Activated CD8-positive, alpha-beta memory T cell treated with anti-CD3 and anti-CD28 coated beads, Interleukin-2, amount 50 U/mL, for 1 hour (primary cell): Measurements from ENCODE around the gene KIAA0232.

ENCODE experiments used
- DNase-seq: peaks from one replicate; pipeline ENCODE4 v3.0.0-alpha.2; 2020; ENCODE audit errors: extremely low read depth

The KIAA0232 gene, protein sequence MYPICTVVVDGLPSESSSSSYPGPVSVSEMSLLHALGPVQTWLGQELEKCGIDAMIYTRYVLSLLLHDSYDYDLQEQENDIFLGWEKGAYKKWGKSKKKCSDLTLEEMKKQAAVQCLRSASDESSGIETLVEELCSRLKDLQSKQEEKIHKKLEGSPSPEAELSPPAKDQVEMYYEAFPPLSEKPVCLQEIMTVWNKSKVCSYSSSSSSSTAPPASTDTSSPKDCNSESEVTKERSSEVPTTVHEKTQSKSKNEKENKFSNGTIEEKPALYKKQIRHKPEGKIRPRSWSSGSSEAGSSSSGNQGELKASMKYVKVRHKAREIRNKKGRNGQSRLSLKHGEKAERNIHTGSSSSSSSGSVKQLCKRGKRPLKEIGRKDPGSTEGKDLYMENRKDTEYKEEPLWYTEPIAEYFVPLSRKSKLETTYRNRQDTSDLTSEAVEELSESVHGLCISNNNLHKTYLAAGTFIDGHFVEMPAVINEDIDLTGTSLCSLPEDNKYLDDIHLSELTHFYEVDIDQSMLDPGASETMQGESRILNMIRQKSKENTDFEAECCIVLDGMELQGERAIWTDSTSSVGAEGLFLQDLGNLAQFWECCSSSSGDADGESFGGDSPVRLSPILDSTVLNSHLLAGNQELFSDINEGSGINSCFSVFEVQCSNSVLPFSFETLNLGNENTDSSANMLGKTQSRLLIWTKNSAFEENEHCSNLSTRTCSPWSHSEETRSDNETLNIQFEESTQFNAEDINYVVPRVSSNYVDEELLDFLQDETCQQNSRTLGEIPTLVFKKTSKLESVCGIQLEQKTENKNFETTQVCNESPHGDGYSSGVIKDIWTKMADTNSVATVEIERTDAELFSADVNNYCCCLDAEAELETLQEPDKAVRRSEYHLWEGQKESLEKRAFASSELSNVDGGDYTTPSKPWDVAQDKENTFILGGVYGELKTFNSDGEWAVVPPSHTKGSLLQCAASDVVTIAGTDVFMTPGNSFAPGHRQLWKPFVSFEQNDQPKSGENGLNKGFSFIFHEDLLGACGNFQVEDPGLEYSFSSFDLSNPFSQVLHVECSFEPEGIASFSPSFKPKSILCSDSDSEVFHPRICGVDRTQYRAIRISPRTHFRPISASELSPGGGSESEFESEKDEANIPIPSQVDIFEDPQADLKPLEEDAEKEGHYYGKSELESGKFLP (N-terminal part only)

GRCh38 chr4:6782147-6782845 lies at the start of gene KIAA0232:
KIAA0232 (plus strand) TSS chr4:6782727; CDS start chr4:6824454, 41,727 bp downstream.
- DNase-seq, result peak; percentile 69

GRCh38 chr4:6733358-6734164 lies 49.0 kb upstream of the KIAA0232 start:
- DNase-seq, result no peak

GRCh38 chr4:6734165-6734786 lies 48.3 kb upstream of the KIAA0232 start:
- no peak for DNase-seq

GRCh38 chr4:6739920-6740319 lies 42.6 kb upstream of the KIAA0232 start:
- DNase-seq, result no peak

GRCh38 chr4:6740347-6740746 lies 42.2 kb upstream of the KIAA0232 start:
- no peak for DNase-seq

- DNase-seq, result no peak
Measured at GRCh38 chr4:6742507-6742906, 40.0 kb upstream of the KIAA0232 start.

- no peak for DNase-seq
Measured at GRCh38 chr4:6742989-6743388, 39.5 kb upstream of the KIAA0232 start.

DNA sequence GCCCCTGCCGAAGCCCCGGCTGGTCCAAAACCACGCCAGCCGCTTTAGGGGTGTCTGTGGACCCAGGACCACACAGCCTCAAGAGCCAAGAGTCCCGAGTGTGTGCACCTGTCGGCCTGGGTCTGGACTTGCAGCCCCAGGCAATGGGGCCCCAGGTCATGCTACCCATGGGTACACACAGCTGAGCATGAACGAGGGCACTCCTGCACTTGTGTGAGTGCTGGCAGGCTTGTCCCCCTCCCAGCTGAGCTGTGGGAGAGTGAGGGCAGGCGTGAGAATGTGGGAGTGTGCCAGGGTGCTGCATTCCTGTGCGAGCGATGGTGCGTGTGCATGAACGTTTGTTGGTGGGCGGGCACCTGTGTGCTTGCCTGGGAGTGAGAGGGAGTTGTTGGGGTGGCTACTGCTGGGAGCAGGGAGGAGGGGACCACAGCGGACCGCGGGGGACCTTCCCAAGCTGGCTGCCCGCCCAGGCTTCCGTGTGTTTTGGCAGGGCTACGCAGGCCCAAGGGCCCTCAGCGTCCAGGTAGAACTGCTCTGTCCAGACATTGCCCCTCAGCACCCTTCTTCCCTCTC lies 35.7 kb upstream of the KIAA0232 start:
- DNase-seq, result no peak

GRCh38 chr4:6747294-6748051 lies 35.1 kb upstream of the KIAA0232 start:
- DNase-seq, result no peak

DNA sequence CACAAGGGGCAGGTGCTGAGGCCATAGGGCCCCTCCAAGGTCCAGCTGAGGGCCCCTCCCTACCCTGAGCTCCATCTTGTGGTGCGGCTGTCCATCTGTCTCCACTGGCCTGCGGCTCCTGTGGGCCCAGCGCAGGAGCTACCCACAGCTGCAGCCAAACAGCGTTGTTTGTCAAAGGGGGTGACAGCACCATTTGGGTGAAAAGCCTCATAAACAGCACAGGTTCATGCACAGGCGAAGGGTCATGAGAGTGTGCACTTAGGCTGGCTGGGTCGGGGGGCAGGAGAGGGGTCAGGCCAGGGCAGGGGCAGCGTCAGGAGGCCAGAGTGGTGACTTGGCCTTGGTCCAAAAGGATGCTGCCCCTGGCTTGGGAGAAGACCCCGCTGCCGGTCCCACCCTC lies 34.2 kb upstream of the KIAA0232 start:
- no peak for DNase-seq

DNA sequence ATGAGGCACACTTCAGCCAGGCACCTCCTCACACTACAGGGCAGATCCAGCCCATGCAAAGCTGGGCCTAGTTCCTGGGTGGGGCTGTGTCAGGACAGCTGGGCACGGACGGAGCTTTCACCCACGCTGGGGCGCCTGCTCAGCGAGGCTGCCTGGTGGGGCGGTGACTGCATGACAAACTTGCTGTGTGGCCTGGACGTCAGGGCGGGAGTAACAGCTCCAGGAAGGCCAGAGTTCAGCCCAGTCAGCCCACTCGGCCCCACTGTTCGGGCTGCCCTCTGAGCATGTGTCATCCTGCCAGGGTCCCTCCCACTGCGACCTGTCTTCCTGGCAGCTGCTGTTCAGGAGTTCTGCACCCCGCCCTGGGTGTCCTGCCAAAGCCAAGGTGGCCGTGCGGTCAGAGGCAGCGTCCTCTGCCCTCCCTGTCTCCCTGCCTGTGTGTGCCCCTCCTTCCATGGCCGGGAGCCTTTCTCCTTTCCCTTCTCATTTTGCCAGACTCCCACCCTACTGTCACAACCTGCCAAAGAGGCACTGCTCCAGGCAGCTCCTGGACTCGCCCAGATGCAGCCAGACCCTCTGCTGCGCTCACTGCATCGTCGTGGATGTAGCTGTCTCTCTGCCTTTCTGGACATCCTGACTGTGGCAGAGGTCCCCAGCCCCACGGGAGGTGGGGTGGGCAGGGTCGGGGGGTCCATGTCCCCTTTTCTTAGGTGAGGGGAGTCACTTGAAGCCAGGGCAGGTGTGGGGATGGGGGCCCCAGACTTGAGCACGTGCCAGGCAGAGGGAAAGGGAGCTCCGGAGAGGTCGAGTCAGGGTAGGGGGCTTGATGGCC lies 33.0 kb upstream of the KIAA0232 start:
- no peak for DNase-seq

- no peak for DNase-seq
Measured at GRCh38 chr4:6750286-6751221, 32.0 kb upstream of the KIAA0232 start.

DNA sequence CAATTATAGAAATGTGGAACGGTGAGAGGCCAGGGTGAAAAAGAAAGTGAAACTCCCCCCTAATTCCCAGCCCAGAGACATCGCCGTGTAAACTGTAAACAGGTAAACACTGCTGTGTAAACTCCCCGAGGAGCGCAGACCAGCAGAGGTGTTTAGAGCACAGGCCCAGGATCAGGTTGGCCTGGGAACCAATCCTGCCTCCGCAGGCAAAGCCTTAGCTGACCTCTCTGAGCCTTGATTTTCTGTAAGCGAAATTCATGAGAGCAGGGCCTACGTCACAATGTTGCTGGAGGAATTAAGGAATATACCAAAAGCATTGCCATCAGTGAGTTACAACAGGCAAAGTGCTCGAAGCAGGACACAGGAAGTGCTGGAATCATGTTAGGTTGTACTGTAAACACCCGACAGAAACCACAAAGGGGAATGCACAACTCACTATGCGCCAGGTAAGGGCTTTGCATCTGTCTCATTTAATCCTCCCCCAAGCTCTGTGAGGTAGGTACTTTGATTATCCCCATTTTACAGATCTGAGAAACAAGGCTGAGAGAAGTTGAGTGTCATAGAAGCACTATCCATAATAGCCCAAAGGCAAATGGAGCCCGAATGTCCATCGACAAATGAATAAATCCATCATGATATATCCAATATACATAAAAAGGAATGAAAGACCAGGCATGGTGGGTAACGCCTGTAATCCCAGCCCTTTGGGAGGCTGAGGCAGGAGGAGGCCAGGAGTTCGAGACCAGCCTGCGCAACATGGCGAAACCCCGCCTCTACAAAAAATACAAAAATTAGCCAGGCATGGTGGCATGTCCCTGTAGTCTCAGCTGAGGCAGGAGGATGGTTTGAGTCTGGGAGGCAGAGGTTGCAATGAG lies 30.7 kb upstream of the KIAA0232 start:
- no peak for DNase-seq

- DNase-seq, result no peak
Measured at GRCh38 chr4:6752486-6752829, 30.1 kb upstream of the KIAA0232 start.

DNA sequence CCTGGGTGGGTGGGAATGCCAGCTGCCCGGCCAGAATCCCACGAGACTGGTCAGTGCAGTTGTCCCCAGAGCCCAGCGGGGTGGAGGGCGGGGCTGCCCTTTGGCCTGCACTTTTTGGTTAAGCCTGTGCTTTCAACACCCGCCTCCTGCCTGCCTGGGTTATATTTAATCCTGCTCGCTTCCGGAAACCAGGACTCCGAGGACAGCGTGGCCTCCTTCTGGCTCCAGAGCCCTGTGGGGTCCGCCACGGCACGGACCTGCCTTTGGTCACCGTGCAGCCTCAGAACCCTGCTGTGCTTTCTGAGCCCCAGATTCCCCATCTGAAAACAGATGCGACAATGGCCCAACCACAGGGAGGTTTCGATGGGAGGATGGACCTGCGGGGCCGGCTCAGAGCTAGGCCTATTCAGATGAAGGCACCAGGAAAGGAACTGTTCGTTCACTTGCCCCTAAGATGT lies 29.4 kb upstream of the KIAA0232 start:
- DNase-seq, result no peak

DNA sequence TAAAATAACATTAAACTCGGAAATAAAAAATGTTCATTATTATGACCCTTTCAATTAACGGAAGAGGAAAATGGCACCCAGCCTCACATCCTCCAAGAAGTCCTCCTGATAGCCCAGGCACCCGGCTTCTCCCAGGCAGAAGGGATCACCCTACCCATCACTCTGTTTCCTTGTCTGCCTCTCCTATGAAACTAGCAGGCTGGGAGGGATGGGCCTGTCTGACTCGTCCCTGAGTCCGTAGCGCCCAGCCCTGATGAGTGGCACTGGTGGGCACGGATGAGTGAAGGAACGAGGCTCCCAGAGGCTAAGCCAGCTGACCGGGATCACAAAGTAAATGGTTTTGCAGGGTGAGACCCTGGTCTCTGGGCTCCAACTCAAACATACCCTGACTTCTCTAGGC lies 28.6 kb upstream of the KIAA0232 start:
- DNase-seq, result no peak
